ENCODE results near the gene NTN1. TPM values are rescaled to one million over a fixed set of nuclear protein-coding genes. Genes with fewer than 3 reads are reported as not detected.
A peak's percentile ranks its signal among the peaks of the same experiment; 100 is the strongest.

The NTN1 gene
- total RNA-seq, 2 donors from 2014 or later, result 99.9 to 167 TPM

GRCh38 chr17:9026741-9027140, 5.4 kb downstream of the NTN1 start:
- DNase-seq, result no peak
- intact Hi-C loops (cut with DNase I), result loop anchor here in 1 of 2 donors (10.0 kb wide), 1 partner anchor 78 kb away; no protein-coding TSS in a partner anchor
- no peak for ATAC-seq

GRCh38 chr17:9028202-9028987, 7.1 kb downstream of the NTN1 start:
- peak in 1 of 2 donors; percentile 51 for ATAC-seq
- intact Hi-C loops (cut with DNase I), result loop anchor here in 1 of 2 donors (10.0 kb wide), 1 partner anchor 76 kb away; no protein-coding TSS in a partner anchor
- no peak for DNase-seq

DNA sequence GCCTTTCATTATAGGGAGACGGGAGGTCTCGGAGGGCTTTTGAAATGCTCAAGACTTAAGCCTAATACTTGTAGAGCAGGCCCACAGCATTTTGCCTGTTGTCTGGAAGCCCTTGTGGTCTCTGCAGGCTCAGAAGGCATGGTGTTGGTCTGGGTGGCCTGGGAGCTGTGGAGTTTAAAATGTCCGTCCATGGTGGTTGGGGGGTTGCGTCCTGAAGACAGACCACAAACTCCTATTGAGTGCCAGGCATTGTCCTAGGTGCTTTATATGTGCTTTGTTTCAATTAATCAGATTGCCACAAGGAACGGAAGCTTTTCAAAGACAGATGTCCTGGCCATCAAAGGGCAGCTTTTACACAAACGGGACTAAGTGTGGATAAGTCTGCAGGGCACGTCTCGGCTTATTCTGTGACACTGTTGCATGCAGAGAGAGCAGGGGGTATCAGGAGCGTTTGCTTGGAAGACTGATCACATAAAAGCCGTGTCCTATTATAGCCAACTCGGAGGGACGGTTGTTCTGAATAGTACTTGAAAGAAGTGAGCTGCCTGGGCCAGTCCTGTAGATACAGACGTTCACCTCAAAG, 7.8 kb downstream of the NTN1 start:
- intact Hi-C loops (cut with DNase I), result loop anchor here in 1 of 2 donors (10.0 kb wide), 1 partner anchor 76 kb away; no protein-coding TSS in a partner anchor
- ATAC-seq (peak in 1 of 2 donors; percentile 17), DNase-seq (no peak)

GRCh38 chr17:9032151-9032550, 10.8 kb downstream of the NTN1 start:
- DNase-seq, result no peak
- intact Hi-C loops (cut with DNase I), result no loop called here
- no peak for ATAC-seq

DNA sequence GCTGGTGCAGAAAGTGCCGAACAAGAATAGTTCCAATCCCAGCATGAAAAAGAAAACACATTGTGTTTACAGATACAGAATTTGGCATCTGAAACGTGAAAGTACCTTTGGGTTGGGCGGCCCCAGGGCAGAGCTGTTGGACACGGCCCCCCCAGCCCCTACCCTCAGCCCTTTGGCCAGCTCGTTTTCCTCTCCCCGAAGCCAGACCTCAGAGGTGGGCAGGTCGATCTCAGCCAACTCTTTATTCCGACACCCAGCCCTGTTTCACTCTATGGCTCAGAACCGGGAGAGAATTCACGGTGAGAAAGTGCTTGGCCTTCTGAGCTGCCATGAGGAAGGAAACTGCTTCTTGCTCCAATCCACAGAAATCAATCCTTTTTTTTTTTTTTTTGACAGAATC, 11.3 kb downstream of the NTN1 start:
- intact Hi-C loops (cut with DNase I), result no loop called here
- ATAC-seq (no peak), DNase-seq (no peak)

DNA sequence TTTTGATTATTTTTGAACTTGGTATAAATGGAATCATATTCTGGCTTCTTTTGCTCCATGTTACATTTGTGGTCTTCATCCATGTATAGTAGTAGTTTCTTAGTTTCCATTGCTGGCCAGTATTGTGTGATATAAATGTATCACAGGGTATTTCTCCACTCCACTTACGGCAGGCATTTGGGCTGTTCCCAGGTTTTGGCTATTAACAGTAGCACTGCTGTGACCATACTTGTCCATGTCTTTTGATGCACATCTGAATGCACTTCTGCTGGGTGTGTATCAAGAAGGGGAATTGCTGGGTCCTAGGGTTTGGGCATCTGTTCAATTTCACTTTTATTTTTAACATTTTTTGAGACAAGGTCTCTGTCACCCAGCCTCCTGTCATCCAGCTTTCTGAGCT, 13.9 kb downstream of the NTN1 start:
- ATAC-seq (peak; percentile 41 to 44), DNase-seq (no peak)
- intact Hi-C loops (cut with DNase I), result no loop called here

DNA sequence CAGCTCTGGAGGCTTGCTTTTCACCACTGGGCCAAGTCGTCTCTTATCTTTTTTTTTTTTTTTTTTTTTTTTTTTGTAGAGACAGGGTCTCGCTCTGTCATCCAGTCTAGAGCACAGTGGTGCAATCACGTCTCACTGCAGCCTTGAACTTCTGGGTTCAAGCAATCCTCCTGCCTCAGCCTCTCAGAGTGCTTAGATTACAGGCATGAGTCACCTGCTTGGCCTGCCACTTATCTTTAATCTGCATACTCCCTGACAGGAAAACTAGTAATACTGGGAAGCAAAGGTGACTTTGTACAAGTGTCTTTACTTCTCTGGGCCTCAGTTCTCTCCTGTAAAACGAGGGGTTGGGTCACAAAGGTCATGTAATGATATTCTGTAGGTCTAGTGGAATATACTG, 15.0 kb downstream of the NTN1 start:
- DNase-seq (no peak), ATAC-seq (no peak)
- intact Hi-C loops (cut with DNase I), result no loop called here

GRCh38 chr17:9037736-9038135, 16.4 kb downstream of the NTN1 start:
- no peak for DNase-seq
- peak in 1 of 2 donors; percentile 15 for ATAC-seq
- intact Hi-C loops (cut with DNase I), result no loop called here

DNA sequence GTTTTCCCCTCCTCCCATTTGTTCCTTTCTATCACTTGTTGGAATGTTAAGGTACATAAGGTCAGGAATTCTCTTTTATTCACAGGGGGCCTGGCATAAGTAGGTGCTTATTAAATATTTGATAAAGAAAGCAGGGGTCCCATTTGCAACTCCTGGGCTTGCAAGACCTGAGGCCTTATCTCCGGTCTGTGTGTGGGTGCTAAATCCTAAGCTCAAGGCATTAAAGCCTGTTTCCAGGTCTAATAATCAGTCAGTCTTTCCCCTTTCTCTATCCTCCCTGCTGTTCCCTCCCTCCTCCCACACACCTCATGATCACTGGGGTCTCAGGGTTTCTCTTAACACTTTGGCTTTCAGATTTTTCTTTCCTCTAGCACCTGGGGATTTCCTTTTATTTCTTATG, 17.1 kb downstream of the NTN1 start:
- intact Hi-C loops (cut with DNase I), result no loop called here
- ATAC-seq (no peak), DNase-seq (no peak)

- DNase-seq (no peak), ATAC-seq (peak in 1 of 2 donors; percentile 21)
- intact Hi-C loops (cut with DNase I), result no loop called here
Measured at GRCh38 chr17:9044772-9045463, 23.6 kb downstream of the NTN1 start.

GRCh38 chr17:9050801-9051401, 29.6 kb downstream of the NTN1 start:
- intact Hi-C loops (cut with DNase I), result no loop called here
- no peak for DNase-seq
- peak in 1 of 2 donors; percentile 76 for ATAC-seq

DNA sequence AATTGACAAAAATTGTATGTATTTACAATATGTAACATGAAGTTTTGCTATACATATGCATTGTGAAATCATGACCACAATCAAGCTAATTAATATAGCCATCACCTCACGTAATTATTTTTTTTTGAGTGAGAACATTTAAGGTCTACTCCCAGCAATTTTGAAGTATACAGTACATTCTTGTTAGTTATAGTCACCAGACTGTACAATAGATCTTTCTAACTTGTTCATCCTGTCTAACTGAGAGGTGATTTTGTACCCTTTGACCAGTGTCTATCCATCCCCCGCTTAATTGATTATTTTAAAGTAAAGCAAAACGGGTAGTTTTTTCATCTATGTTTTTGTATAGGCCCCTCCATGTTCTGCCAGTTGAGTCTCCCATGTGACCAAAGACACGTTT, 30.3 kb downstream of the NTN1 start:
- ATAC-seq (no peak), DNase-seq (no peak)
- intact Hi-C loops (cut with DNase I), result no loop called here

- DNase-seq (no peak), ATAC-seq (no peak)
- intact Hi-C loops (cut with DNase I), result no loop called here
Measured at GRCh38 chr17:9052921-9053320, 31.6 kb downstream of the NTN1 start.

GRCh38 chr17:9053406-9053805, 32.1 kb downstream of the NTN1 start:
- intact Hi-C loops (cut with DNase I), result no loop called here
- ATAC-seq, result no peak
- DNase-seq, result no peak

GRCh38 chr17:9054126-9054975, 33.0 kb downstream of the NTN1 start:
- ATAC-seq (no peak), DNase-seq (no peak)
- intact Hi-C loops (cut with DNase I), result no loop called here

GRCh38 chr17:9055281-9055680, 34.0 kb downstream of the NTN1 start:
- no peak for DNase-seq

DNA sequence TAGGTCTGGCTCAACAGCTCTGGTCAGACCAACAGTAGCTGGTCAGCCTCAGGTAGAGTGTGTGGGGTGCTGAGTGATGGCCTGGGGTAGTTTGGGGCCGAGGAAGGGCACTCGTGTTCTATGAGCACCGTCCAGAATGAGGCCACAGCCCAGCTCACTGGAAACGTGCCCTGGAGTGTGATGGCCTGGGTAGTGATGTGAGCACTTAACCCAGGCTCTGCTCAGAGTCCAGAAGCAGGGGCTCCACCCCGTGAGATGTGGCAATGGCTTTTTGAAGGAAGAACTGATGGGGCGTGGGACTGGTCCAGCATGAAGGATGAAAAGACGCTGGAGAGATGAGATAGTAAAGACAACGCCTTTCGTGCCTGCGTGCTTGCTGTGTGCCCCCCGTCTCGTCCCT, 35.3 kb downstream of the NTN1 start:
- intact Hi-C loops (cut with DNase I), result no loop called here
- peak in 1 of 2 donors; percentile 47 for ATAC-seq
- DNase-seq, result peak; percentile 39

More at GRCh38 chr17:9055281-9055680, 34.0 kb downstream of the NTN1 start:
- no peak for ATAC-seq
- intact Hi-C loops (cut with DNase I), result no loop called here

DNA sequence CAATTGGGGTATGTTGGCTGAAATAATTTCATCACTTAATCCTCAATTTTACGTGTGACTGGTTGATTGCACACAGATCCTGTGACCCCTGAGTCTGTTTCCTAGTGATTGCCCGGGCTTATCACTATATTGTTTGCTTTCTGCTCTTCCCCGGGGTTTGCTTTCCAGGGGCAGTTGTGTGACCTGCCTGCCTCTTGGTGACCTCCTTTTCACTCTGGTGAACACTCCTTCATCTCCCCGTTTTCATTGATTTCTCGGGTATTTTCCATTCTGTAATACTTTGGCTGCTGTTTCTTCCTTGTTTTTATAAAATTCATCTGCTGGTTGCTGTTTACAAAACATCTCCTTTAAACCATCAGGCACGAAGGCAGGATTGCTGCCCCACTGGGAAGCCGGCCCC, 36.0 kb downstream of the NTN1 start:
- intact Hi-C loops (cut with DNase I), result no loop called here
- ATAC-seq (no peak), DNase-seq (no peak)

DNA sequence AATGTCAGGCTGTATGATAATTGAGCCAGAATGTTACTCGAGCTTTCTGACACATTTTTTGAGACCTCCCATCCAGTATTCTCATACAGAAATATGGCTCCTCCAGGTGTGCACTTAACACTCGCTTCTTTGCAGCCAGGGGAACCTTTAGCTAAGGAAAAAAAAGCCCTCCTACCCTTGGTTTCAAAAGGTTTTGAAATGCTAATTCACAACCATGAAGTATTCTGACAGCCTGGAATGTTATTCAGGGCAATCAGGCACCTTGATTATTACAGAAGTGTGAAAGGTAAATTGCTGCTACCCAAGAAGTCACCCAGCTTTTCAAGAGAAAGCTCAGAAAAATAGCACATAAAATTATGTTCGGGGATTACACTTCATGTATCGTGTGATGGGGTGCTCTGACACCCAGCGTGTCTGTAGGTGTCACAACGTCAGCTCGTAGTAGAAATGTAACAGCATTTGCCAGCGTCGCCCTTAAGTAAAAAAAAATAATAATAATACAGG, 41.1 kb downstream of the NTN1 start:
- ATAC-seq (no peak), DNase-seq (no peak)
- intact Hi-C loops (cut with DNase I), result no loop called here

Data from left cardiac atrium (tissue), 4 donors.